ENCODE results near the gene PTCH1. TPM values are rescaled to one million over a fixed set of nuclear protein-coding genes. Genes with fewer than 3 reads are reported as not detected.

PTCH1 gene
- total and polyA plus RNA-seq, 2 experiments from 2014 or later: 21.4 to 34.1 TPM

DNA sequence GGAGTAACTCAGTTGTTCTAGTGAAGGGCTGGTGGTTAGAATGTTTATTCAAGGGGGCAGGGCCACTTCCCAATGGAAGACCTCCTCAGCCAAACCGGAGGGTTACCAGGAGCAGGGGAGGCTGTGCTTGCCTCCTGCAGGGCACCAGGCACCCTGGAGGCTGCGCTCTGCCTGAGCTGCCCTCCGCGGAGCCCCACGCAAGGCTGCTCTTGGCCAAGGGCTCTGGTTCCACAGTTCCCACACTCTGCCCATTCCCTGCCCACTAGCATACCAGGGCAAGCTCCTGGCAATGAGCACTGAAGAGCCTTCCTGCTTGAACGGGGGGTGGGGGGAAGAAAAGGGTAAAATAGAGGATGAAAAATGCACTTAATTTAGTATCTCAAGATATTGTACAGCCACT lies 35.5 kb upstream of the PTCH1 start:
- Mint-ChIP-seq H3K4me1 (peaks cover 18% of the 10 kb centered on the region), H3K27me3 (ENCODE audit: insufficient read depth, low read depth, poor library complexity) (peaks cover 59% of the 10 kb centered on the region), H3K36me3 (ENCODE audit: low read depth) (no peaks in the 10 kb centered on the region), H3K9me3 (peaks cover 12% of the 10 kb centered on the region), H3K4me3 (peak overlapping the region; percentile 77), H3K27ac (no peak overlapping the region)
- Histone ChIP-seq H2AFZ (0 out of 2 replicates have a peak overlapping the region, but pooled peaks have one; percentile 69), H3K9me2 (ENCODE audit: insufficient read depth) (peaks cover 4% of the 10 kb centered on the region; the same call in 1 of the 2 replicates), H3K79me2 (replicated peaks; ENCODE audit: insufficient read depth) (no peaks in the 10 kb centered on the region), H3K4me3 (peak overlapping the region; percentile 67), H4K20me1 (replicated peaks; ENCODE audit: insufficient read depth) (no peaks in the 10 kb centered on the region), H3K4me2 (peak overlapping the region; percentile 82), H3K27ac (ENCODE audit: low read depth) (no peak overlapping the region), H3K27me3 (ENCODE audit: insufficient read depth) (peaks cover 80% of the 10 kb centered on the region), H3K36me3 (ENCODE audit: insufficient read depth) (no peaks in the 10 kb centered on the region), H3F3A (replicated peaks; ENCODE audit: low read depth) (peaks cover 10% of the 10 kb centered on the region), H3K4me1 (ENCODE audit: insufficient read depth) (peaks cover 13% of the 10 kb centered on the region)
- ATAC-seq: peak; percentile 33
- DNase-seq (ENCODE audit: low spot score): peak; percentile 33
- TF ChIP-seq EZH2phosphoT487 (IDR thresholded peaks at IDR 0.05; ENCODE audit: unreplicated experiment) (no peak), ZNF331 (CRISPR knock-in tag; IDR thresholded peaks at IDR 0.05; ENCODE audit: low read depth) (no peak), EZH2 (IDR thresholded peaks at IDR 0.05; ENCODE audit: low read depth, unreplicated experiment) (no peak), ZNF114 (CRISPR knock-in tag; IDR thresholded peaks at IDR 0.05) (no peak), CREB1 (CRISPR knock-in tag; IDR thresholded peaks at IDR 0.05; ENCODE audit: low read depth) (no peak), POLR2AphosphoS5 (IDR thresholded peaks at IDR 0.05; ENCODE audit: low read depth) (no peak)
- TF ChIP-seq, protein P1, sequence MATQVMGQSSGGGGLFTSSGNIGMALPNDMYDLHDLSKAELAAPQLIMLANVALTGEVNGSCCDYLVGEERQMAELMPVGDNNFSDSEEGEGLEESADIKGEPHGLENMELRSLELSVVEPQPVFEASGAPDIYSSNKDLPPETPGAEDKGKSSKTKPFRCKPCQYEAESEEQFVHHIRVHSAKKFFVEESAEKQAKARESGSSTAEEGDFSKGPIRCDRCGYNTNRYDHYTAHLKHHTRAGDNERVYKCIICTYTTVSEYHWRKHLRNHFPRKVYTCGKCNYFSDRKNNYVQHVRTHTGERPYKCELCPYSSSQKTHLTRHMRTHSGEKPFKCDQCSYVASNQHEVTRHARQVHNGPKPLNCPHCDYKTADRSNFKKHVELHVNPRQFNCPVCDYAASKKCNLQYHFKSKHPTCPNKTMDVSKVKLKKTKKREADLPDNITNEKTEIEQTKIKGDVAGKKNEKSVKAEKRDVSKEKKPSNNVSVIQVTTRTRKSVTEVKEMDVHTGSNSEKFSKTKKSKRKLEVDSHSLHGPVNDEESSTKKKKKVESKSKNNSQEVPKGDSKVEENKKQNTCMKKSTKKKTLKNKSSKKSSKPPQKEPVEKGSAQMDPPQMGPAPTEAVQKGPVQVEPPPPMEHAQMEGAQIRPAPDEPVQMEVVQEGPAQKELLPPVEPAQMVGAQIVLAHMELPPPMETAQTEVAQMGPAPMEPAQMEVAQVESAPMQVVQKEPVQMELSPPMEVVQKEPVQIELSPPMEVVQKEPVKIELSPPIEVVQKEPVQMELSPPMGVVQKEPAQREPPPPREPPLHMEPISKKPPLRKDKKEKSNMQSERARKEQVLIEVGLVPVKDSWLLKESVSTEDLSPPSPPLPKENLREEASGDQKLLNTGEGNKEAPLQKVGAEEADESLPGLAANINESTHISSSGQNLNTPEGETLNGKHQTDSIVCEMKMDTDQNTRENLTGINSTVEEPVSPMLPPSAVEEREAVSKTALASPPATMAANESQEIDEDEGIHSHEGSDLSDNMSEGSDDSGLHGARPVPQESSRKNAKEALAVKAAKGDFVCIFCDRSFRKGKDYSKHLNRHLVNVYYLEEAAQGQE (IDR thresholded peaks at IDR 0.05; ENCODE audit: unreplicated experiment): no peak

DNA sequence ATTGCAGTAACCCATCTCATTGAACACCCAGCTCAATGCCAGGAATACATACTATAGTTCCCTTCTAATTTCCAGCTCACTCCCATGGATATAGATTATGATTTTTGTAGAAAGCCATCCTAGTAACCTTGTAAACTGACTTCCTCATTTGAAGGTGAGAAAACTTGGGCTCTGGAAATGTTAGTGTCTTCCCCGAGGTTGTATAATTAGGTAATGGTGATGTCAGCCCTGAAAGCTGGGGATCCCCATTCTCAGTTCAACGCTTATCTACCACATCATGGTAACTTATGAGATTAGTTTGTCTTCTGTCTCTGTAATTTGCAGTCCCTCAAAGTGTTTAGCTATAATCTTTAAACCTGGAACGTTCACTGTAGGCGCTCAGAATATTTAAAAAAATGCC lies 34.6 kb upstream of the PTCH1 start:
- Histone ChIP-seq H3K4me1 (ENCODE audit: insufficient read depth) (peaks cover 13% of the 10 kb centered on the region), H3K36me3 (ENCODE audit: insufficient read depth) (no peaks in the 10 kb centered on the region), H3K4me3 (no peak overlapping the region), H3K27ac (ENCODE audit: low read depth) (no peak overlapping the region), H3K9me2 (ENCODE audit: insufficient read depth) (peaks cover 4% of the 10 kb centered on the region; the same call in 1 of the 2 replicates), H2AFZ (no peak overlapping the region), H3K79me2 (replicated peaks; ENCODE audit: insufficient read depth) (no peaks in the 10 kb centered on the region), H4K20me1 (replicated peaks; ENCODE audit: insufficient read depth) (no peaks in the 10 kb centered on the region), H3K27me3 (ENCODE audit: insufficient read depth) (peaks cover 71% of the 10 kb centered on the region), H3K4me2 (no peak overlapping the region), H3F3A (replicated peaks; ENCODE audit: low read depth) (peaks cover 10% of the 10 kb centered on the region)
- Mint-ChIP-seq H3K27me3 (ENCODE audit: insufficient read depth, low read depth, poor library complexity) (peaks cover 53% of the 10 kb centered on the region), H3K36me3 (ENCODE audit: low read depth) (no peaks in the 10 kb centered on the region), H3K9me3 (peaks cover 9% of the 10 kb centered on the region), H3K27ac (no peak overlapping the region), H3K4me3 (no peak overlapping the region), H3K4me1 (peaks cover 15% of the 10 kb centered on the region)
- ATAC-seq (no peak), DNase-seq (ENCODE audit: low spot score) (no peak)
- TF ChIP-seq, protein P2, sequence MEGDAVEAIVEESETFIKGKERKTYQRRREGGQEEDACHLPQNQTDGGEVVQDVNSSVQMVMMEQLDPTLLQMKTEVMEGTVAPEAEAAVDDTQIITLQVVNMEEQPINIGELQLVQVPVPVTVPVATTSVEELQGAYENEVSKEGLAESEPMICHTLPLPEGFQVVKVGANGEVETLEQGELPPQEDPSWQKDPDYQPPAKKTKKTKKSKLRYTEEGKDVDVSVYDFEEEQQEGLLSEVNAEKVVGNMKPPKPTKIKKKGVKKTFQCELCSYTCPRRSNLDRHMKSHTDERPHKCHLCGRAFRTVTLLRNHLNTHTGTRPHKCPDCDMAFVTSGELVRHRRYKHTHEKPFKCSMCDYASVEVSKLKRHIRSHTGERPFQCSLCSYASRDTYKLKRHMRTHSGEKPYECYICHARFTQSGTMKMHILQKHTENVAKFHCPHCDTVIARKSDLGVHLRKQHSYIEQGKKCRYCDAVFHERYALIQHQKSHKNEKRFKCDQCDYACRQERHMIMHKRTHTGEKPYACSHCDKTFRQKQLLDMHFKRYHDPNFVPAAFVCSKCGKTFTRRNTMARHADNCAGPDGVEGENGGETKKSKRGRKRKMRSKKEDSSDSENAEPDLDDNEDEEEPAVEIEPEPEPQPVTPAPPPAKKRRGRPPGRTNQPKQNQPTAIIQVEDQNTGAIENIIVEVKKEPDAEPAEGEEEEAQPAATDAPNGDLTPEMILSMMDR (conservative IDR thresholded peaks at IDR 0.05; ENCODE audit: low read depth in 2 of 2): no peak
- TF ChIP-seq NANOG (IDR thresholded peaks at IDR 0.05; ENCODE audit: borderline replicate concordance): no peak
- TF ChIP-seq POLR2AphosphoS5 (IDR thresholded peaks at IDR 0.05; ENCODE audit: low read depth): no peak
- TF ChIP-seq ZNF462 (CRISPR knock-in tag; IDR thresholded peaks at IDR 0.05): no peak

Measured in GM23338 (cell line).